Brain microvascular endothelial cell (primary cell): ENCODE data around the gene PIEZO1.
"Not testable (repeated sequence)": the region's sequence is repeated elsewhere in the genome, so short reads cannot be mapped to it uniquely, and the experiment has no call there.

Experiments used
- DNase-seq: peaks from one replicate; pipeline ENCODE4 v3.0.0-alpha.2; 2020
- H3K27ac ChIP-seq: fragments of 250-450 bp; sonication (Bioruptor Pico); 2 replicates; pipeline ENCODE4 v1.5.1; 2020; ENCODE audit warnings: mild to moderate bottlenecking, moderate library complexity
- H3K27me3 ChIP-seq: fragments of 250-450 bp; sonication (Bioruptor Pico); replicated peaks from 2 replicates; pipeline ENCODE4 v1.5.1; 2020; ENCODE audit warnings: mild to moderate bottlenecking
- H3K36me3 ChIP-seq: fragments of 250-450 bp; sonication (Bioruptor Pico); replicated peaks from 2 replicates; pipeline ENCODE4 v1.5.1; 2020; ENCODE audit warnings: mild to moderate bottlenecking
- H3K4me3 ChIP-seq: 2 replicates; pipeline ENCODE4 v1.5.1; 2011; ENCODE audit warnings: low read depth, mild to moderate bottlenecking, control low read depth, low read length, moderate library complexity
- CTCF ChIP-seq: IDR thresholded peaks from 2 replicates; pipeline ENCODE4 v1.5.1; 2011; ENCODE audit warnings: low read depth, mild to moderate bottlenecking, moderate library complexity, low read length, control low read depth, inconsistent platforms; ENCODE audit errors: missing control alignments
- in situ Hi-C: cut with HindIII; loops from 2 replicates; pipeline ENCODE4 v1.10.0; 2017; ENCODE audit warnings: low sequenced_read_pairs, low pct_ligation_motif_present

Gene PIEZO1

DNA sequence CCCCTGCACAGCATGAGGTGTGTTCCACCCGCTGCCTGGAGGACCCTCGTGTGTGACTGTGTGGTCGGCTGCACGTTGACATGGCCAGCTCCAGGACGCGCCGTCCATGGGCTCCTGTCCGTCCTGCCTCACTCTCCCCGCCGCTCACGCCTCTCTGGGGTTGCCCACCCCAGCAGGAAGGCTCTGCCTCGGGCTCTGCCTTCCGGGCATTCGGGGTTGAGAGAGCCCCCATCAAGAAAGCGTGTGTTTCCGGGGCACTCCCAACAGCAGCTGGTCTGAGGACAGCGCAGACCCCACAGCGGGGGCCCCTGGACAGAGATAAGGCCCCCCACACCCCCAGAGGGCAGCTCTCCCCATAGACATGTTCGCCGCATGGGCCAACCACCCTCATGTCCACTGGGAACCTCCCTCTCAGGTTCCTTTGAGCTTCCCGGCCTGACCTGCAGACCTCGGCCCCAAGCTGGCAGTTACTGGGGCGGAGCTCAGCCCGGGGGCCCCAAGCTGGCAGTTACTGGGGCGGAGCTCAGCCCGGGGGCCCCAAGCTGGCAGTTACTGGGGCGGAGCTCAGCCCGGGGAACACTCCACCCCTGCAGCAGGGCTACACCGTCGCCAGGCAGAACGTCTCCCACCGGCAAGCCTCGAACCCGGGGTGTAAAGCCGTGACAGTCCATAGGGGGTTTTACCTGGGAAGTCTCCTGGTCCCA is 8.4 kb upstream of the PIEZO1 start:
- no peak for TF ChIP-seq CTCF
- Histone ChIP-seq H3K4me3 (no peak overlapping the region), H3K27me3 (no peaks in the 10 kb centered on the region), H3K27ac (no peak overlapping the region), H3K36me3 (no peaks in the 10 kb centered on the region)
- no peak for DNase-seq
- in situ Hi-C loops, result no loop called here

DNA sequence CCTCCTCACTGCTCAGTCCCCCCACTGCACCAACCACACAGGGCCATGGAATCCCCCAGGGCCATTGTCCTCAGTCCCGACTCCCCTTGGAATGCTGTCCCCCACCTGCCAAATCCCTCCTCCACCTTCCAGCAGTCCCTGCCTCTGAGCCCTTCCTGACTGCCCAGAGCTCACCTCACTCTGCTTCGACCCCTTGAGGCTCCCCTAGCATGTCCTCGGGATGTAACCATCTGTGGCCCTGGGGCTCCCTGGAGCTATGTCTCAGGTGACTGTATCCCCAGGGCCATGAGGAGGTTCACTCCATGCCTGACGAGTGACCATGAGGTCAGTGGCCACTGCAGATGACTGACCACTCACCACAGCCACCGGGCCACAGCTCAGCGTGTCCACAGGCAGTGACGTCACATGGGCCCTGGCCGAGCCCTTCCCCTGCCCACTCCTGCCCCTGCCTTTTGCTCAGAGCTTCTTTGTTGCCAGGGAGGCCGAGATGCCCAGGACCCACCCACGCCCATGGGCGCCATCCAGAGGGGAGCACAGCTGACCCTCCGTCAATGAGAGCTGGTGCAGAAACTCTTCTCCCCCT is 7.7 kb upstream of the PIEZO1 start:
- H3K27me3 ChIP-seq, result no peaks in the 10 kb centered on the region
- H3K4me3 ChIP-seq, result no peak overlapping the region
- H3K36me3 ChIP-seq, result no peaks in the 10 kb centered on the region
- in situ Hi-C loops, result no loop called here
- H3K27ac ChIP-seq, result no peak overlapping the region
- DNase-seq, result no peak
- no peak for TF ChIP-seq CTCF

DNA sequence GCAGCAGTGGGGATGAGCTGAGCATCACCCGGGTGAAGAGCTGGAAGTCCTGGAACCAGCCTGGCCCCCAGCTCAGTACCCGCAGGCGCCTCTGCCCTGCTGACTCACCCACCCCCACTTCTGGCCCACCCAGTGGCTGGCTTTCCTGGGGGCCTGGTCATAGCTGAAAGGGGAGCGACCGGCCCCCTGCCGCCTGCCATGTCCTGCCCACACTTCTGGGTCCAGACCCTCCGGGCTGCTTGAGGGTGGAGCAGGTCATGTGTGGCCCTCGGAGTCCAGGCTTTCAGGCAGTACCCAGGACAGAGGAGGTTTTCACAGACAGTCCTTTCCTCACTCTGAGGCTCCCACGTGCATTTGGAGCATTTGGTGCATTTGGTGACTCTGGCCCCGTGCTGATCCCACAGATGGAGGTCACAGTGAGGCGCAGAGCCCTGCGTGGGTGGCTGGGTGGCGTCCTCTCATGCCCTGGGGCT is 7.1 kb upstream of the PIEZO1 start:
- DNase-seq, result no peak
- TF ChIP-seq CTCF, result no peak
- no peak overlapping the region for H3K27ac ChIP-seq
- no peaks in the 10 kb centered on the region for H3K27me3 ChIP-seq
- in situ Hi-C loops, result no loop called here
- H3K36me3 ChIP-seq, result no peaks in the 10 kb centered on the region
- H3K4me3 ChIP-seq, result no peak overlapping the region

- Histone ChIP-seq H3K27ac (no peak overlapping the region), H3K4me3 (no peak overlapping the region), H3K36me3 (no peaks in the 10 kb centered on the region), H3K27me3 (no peaks in the 10 kb centered on the region)
- DNase-seq, result no peak
- TF ChIP-seq CTCF, result no peak
- in situ Hi-C loops, result no loop called here
Measured at GRCh38 chr16:88790312-88791211, 5.5 kb upstream of the PIEZO1 start.

GRCh38 chr16:88789594-88789993 is 4.6 kb upstream of the PIEZO1 start:
- Histone ChIP-seq H3K36me3 (no peaks in the 10 kb centered on the region), H3K27me3 (no peaks in the 10 kb centered on the region), H3K4me3 (no peak overlapping the region), H3K27ac (no peak overlapping the region)
- no peak for DNase-seq
- in situ Hi-C loops, result loop anchor here (10.0 kb wide), 1 partner anchor 105 kb away; the partner anchor contains the start of gene SNAI3
- no peak for TF ChIP-seq CTCF

- not testable (repeated sequence) for H3K4me3 ChIP-seq, H3K27ac ChIP-seq, H3K27me3 ChIP-seq, H3K36me3 ChIP-seq, DNase-seq
- in situ Hi-C loops, result loop anchor here (10.0 kb wide), 1 partner anchor 104 kb away; the partner anchor contains the start of gene SNAI3
Measured at GRCh38 chr16:88788749-88789148, 3.7 kb upstream of the PIEZO1 start.
